SJSA1 (cell line): ENCODE data around the gene IRF5. TPM values are rescaled to one million over a fixed set of nuclear protein-coding genes. Genes with fewer than 3 reads are reported as not detected.
"Not testable (repeated sequence)": the region's sequence is repeated elsewhere in the genome, so short reads cannot be mapped to it uniquely, and the experiment has no call there.

Source experiments
- DNase-seq, 2 experiments: peaks; one replicate each; pipeline ENCODE4 v3.0.0-alpha.2; 2015 to 2020; ENCODE audit warnings: low spot score in 2 of 2, low read depth in 1 of 2
- H3K27ac ChIP-seq: fragments of 250-450 bp; sonication (Bioruptor Pico); 2 replicates; pipeline ENCODE4 v1.5.1; 2020; ENCODE audit warnings: mild to moderate bottlenecking, moderate library complexity
- H3K27me3 ChIP-seq: fragments of 250-450 bp; sonication (Bioruptor Pico); replicated peaks from 2 replicates; pipeline ENCODE4 v1.5.1; 2020; ENCODE audit warnings: mild to moderate bottlenecking, moderate library complexity
- H3K36me3 ChIP-seq: fragments of 250-450 bp; sonication (Bioruptor Pico); 2 replicates; pipeline ENCODE4 v1.5.1; 2020; ENCODE audit warnings: mild to moderate bottlenecking
- H3K4me1 ChIP-seq: fragments of 250-450 bp; sonication (Bioruptor Pico); replicated peaks from 2 replicates; pipeline ENCODE4 v1.6.1; 2021; ENCODE audit warnings: mild to moderate bottlenecking
- H3K4me3 ChIP-seq: fragments of 250-450 bp; sonication (Bioruptor Pico); 2 replicates; pipeline ENCODE4 v1.5.1; 2020; ENCODE audit warnings: mild to moderate bottlenecking
- H3K9me3 ChIP-seq: fragments of 250-450 bp; sonication (Bioruptor Pico); replicated peaks from 2 replicates; pipeline ENCODE4 v1.5.1; 2020; ENCODE audit warnings: mild to moderate bottlenecking
- total RNA-seq: library from RNA; depleted of rRNA; stranded (reverse); fragments of >200 nt; shearing (Covaris generic); gene quantifications from 2 replicates; pipeline ENCODE4 v1.2.3, GENCODE V29; 2014

Gene IRF5
- total RNA-seq, 1 experiment from 2014 or later = 0.08 TPM

DNA sequence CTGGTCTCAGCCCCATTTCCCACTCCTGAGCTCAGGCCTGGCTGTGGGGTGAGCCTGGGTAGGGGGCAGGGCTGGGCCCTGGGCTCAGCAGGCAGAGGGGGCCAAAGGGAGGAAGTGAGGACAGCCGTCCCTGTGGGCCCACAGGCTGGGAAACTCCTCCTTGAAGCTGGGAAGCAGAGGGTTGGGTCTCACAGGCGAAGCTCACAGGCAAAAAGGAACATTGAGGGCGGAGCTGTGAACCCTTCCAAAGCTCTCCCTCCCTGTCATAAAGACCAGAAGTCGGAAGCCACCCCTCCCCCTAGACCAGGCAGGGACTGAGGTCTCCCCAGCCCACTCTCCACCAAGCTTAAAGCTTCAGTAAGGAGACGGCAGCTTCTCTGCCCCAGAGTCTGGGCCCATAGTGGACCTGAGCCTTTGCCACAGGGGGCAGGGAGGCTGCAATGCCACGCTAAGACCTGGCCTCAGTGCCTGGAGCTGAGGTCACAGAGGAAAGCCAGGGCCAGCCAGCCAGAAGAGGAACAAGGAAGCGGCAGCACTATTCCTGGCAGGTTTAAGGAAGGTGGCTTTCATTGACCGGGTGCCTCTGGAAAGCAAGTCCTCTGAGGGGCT is 26.2 kb upstream of the IRF5 start:
- H3K27ac ChIP-seq = no peak overlapping the region
- DNase-seq = no peak
- H3K9me3 ChIP-seq = no peaks in the 10 kb centered on the region
- no peaks in the 10 kb centered on the region for H3K36me3 ChIP-seq
- no peak overlapping the region for H3K4me3 ChIP-seq
- peaks cover 26% of the 10 kb centered on the region; the same call in 1 of the 2 replicates for H3K27me3 ChIP-seq
- peaks cover 11% of the 10 kb centered on the region for H3K4me1 ChIP-seq

- no peak for DNase-seq
- Histone ChIP-seq H3K9me3 (no peaks in the 10 kb centered on the region), H3K4me1 (peaks cover 11% of the 10 kb centered on the region), H3K4me3 (no peak overlapping the region), H3K27ac (no peak overlapping the region), H3K27me3 (peaks cover 26% of the 10 kb centered on the region; the same call in 1 of the 2 replicates), H3K36me3 (no peaks in the 10 kb centered on the region)
These were observed 25.4 kb upstream of the IRF5 start for GRCh38 chr7:128912281-128912680.

- not testable (repeated sequence) for H3K36me3 ChIP-seq, H3K4me3 ChIP-seq, H3K9me3 ChIP-seq, DNase-seq, H3K27ac ChIP-seq
- peaks cover 11% of the 10 kb centered on the region for H3K4me1 ChIP-seq
- peaks cover 26% of the 10 kb centered on the region; the same call in 1 of the 2 replicates for H3K27me3 ChIP-seq
These were observed 24.8 kb upstream of the IRF5 start for GRCh38 chr7:128912709-128913495.

- Histone ChIP-seq H3K4me1 (peaks cover 11% of the 10 kb centered on the region), H3K4me3 (no peak overlapping the region), H3K27ac (no peak overlapping the region), H3K36me3 (no peaks in the 10 kb centered on the region), H3K27me3 (peaks cover 21% of the 10 kb centered on the region), H3K9me3 (no peaks in the 10 kb centered on the region)
- DNase-seq = no peak
These were observed 23.7 kb upstream of the IRF5 start for GRCh38 chr7:128913870-128914565.

DNA sequence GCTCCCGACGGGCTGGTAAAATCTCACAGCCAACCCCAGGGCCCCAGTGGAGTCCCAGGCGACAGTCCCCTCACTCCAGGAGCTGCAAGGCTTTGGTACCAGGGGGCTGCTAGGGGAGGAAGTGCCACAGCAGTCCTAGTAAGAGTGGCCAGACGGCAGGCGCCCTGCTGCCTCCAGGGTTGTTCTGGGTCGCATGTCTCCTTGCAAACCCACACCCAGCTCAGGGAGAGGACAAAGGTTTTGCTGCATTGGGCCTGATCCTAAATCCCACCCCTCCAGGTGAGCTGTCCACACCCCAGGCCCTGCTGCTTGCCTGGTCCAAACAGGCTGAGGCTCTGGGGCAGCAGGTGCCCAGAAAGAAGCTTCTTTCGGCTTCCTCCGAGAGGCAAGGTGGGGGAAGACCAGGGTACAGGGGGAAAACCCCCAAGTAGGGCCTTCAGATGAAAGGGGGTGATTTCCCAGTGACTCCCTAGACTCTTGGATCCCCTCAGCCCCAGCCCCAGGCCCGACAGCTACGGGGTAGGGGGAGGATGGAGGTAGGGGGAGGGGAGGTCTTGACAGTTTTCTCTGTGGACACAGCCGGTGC is 23.1 kb upstream of the IRF5 start:
- no peak overlapping the region for H3K4me3 ChIP-seq
- H3K27ac ChIP-seq = no peak overlapping the region
- peaks cover 18% of the 10 kb centered on the region for H3K27me3 ChIP-seq
- H3K9me3 ChIP-seq = no peaks in the 10 kb centered on the region
- DNase-seq = no peak
- peaks cover 7% of the 10 kb centered on the region for H3K4me1 ChIP-seq
- no peaks in the 10 kb centered on the region for H3K36me3 ChIP-seq

DNA sequence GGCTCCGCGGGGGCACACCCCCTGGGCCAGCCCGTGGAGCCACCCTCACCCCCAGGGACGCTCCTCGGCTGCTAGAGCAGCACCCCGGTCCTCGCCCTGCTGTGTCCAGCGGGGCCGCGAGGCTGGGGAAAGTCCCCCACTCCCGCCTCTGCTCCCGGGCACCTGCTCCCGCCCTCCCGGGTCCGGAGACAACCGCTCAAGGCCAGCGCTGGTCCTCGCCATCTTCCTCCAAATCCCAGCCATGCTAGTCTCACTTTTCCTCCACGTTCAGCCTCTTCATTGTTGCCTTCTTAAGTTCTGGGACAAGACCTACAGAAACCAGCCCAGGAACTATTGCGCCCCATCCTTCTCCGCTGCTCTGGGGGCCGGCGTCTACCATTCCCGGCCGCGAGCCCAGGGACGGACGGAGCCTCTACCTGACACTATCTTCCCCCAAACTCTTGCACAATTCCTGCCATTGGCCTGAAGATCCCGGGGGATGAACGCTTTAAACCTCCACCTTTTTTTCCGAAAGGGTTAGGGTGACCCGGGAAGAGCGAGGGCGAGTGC is 22.4 kb upstream of the IRF5 start:
- Histone ChIP-seq H3K27ac (no peak overlapping the region), H3K27me3 (peaks cover 16% of the 10 kb centered on the region), H3K9me3 (no peaks in the 10 kb centered on the region), H3K4me3 (no peak overlapping the region), H3K36me3 (no peaks in the 10 kb centered on the region), H3K4me1 (no peaks in the 10 kb centered on the region; the same call in 1 of the 2 replicates)
- no peak for DNase-seq

DNA sequence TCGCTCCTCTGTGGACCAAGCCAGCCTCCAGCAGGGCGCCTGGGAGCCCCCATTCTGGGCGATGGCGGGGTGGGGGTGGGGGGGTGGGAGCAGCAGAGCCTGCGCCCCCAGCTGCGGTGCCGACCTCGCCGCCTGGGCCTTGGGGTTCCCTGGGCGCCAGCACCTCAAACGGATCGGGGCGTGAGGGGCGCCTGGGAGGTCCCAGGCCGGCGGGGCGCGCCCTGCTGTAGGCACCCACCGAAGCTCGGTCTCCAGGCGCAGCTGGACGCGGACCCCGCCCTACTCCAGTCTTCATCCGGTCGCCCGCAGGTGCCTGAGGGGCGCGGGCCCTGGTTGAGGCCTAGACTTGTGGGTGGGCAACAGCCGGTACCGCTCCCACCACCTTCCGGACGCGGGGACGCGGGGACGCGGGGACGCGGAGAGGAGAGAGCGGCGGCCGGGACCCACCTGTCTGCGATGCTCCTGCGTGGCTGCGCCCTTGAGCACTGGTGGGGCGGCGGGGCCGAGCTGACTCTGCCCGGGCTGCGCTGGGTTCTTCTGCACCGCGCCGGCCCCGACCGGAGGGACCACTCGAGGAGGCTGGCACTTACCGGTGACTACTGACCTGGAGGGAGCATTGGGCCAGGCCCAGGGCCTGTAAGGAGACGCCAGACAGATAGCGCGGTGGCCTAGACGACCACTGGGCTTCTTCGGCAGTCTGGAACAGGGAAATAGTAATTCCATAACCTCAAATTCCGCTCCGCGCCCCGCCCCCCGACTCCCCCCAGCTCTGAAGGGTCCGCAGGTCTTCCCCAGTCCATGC is 21.7 kb upstream of the IRF5 start:
- no peak for DNase-seq
- Histone ChIP-seq H3K27ac (no peak overlapping the region), H3K36me3 (no peaks in the 10 kb centered on the region), H3K27me3 (peaks cover 16% of the 10 kb centered on the region), H3K4me3 (no peak overlapping the region), H3K9me3 (no peaks in the 10 kb centered on the region), H3K4me1 (no peaks in the 10 kb centered on the region)

DNA sequence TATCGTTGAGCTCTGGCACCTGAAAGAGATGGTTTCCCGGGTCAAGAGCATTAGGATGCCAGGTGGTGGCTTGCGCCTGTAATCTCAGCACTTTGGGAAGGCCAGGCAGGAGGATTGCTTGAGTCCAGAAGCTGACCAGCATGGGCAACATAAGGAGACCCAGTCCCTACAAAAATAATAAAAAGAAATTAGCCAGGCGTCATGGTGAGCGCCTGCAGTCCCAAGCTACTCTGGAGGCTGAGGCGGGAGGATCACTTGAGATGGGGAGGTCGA is 21.1 kb upstream of the IRF5 start:
- H3K27ac ChIP-seq = no peak overlapping the region
- H3K9me3 ChIP-seq = no peaks in the 10 kb centered on the region
- H3K36me3 ChIP-seq = no peaks in the 10 kb centered on the region
- DNase-seq = no peak
- no peaks in the 10 kb centered on the region for H3K4me1 ChIP-seq
- H3K4me3 ChIP-seq = no peak overlapping the region
- H3K27me3 ChIP-seq = peaks cover 16% of the 10 kb centered on the region

DNA sequence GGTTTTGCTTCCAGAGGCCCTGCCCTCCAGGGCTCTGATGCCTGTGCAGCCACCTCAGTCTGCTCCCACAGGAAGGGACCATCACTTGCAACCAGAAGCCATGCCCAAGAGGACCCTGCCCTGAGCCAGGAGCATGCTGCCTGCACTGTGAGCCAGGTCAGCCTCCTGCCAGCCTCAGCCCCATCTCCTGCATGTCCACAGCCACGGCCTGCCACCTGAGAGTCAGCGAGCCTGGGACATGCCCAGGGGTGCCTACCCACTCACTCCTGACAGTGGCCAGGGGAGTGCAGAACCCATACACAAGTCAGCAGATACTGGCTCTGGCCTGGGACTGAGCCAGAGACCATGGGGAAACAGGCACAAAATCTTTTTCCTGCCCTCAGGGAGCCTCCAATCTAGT is 20.6 kb upstream of the IRF5 start:
- no peaks in the 10 kb centered on the region for H3K36me3 ChIP-seq
- no peaks in the 10 kb centered on the region for H3K4me1 ChIP-seq
- peaks cover 18% of the 10 kb centered on the region for H3K27me3 ChIP-seq
- DNase-seq = no peak
- no peaks in the 10 kb centered on the region for H3K9me3 ChIP-seq
- H3K27ac ChIP-seq = no peak overlapping the region
- H3K4me3 ChIP-seq = no peak overlapping the region

DNA sequence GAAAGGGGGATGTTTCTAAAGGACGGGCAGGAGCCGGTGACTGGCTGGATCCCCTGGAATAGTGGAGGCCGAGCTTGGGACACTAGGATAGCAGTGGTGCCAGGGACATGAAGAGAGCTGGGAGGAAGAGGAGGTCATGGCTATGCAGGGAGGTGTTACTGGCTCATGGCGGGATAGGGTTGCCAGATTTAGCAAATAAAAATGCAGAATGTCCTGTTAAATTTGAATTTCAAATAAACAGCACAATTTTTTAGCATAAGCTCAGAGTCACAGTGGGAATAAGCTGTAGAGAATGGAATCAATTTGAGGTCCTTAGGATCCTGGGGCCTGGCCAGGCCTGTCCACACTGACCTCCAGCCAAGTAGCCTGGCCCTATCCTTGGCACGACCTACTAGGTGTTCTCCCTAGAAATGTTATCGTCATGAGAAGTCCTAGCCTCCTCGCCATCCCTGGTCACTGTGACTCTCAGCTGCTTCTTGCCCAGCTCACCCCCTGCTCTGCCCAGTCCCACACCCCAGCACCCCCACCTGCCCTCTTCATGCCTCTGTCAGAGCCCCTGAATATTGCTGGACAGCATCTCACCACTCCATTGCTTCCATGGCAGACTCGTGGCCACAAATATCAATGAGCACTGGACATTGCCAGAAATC is 19.6 kb upstream of the IRF5 start:
- no peak overlapping the region for H3K27ac ChIP-seq
- no peak for DNase-seq
- H3K4me1 ChIP-seq = no peaks in the 10 kb centered on the region
- H3K4me3 ChIP-seq = no peak overlapping the region
- H3K9me3 ChIP-seq = no peaks in the 10 kb centered on the region
- no peaks in the 10 kb centered on the region for H3K36me3 ChIP-seq
- H3K27me3 ChIP-seq = peaks cover 22% of the 10 kb centered on the region

GRCh38 chr7:128919241-128919640 is 18.5 kb upstream of the IRF5 start:
- Histone ChIP-seq H3K9me3 (no peaks in the 10 kb centered on the region), H3K4me1 (no peaks in the 10 kb centered on the region), H3K27ac (no peak overlapping the region), H3K36me3 (no peaks in the 10 kb centered on the region), H3K4me3 (no peak overlapping the region), H3K27me3 (peaks cover 24% of the 10 kb centered on the region)
- no peak for DNase-seq

DNA sequence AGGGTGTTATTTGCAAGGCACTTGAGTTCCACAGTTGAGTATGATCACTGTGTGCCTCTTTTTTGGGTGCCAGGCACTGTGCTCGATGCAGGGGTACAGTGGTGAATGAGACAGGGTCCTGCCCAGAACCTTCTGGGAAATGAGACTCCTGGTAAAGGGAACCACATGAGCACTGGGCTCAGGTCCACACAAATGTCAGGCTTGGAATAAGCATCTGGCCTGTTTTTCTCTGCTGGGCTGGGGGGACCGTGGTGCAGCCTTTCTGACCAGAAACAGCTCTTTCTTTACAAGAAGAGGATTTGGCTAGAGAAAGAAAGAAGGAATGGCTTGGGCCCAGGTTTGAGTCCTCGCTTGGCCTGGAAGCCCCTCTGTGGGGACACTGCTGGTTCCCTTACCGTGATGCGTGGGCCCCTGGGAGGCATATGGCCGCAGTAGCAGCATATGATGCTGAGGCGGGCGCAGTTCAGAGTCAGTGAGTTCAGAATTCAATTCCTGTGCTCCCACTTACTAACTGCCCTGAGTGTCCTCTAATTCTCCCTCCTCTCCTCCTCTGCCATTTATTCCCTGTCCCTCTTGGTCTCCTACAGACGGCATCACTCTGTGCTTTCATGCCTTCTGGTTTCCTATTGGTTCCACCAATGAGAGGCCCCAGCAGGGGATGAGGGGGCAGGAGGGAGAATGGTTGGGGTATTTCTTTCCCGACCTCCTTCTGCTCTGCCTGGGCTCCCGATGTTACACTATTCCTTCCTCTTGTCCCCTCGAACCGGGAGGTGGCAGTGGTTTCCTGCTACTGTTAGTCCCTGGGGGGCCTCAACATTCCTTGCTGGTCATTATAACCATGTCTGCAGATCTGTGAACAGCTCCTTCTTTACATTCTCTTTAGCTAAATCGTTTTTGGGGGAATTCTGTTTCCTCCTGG is 17.6 kb upstream of the IRF5 start:
- H3K4me1 ChIP-seq = no peaks in the 10 kb centered on the region
- DNase-seq = no peak
- H3K4me3 ChIP-seq = no peak overlapping the region
- H3K27ac ChIP-seq = no peak overlapping the region
- no peaks in the 10 kb centered on the region for H3K9me3 ChIP-seq
- H3K27me3 ChIP-seq = peaks cover 25% of the 10 kb centered on the region
- H3K36me3 ChIP-seq = no peaks in the 10 kb centered on the region
